MM.1S (cell line): ENCODE measurements around the gene DNAJC17.

ENCODE experiments used
- DNase-seq: peaks from one replicate; pipeline ENCODE4 v3.0.0-alpha.2; 2015
- H2AFZ ChIP-seq: fragments of 300-600 bp; sonication (generic); 2 replicates; pipeline ENCODE4 v1.6.0; 2016; ENCODE audit warnings: antibody characterized with exemption, low read length
- H3F3A ChIP-seq: fragments of 300-600 bp; sonication (generic); 2 replicates; pipeline ENCODE4 v1.6.1; 2016; ENCODE audit warnings: mild to moderate bottlenecking, antibody characterized with exemption, low read length, moderate library complexity, mixed read lengths; ENCODE audit not compliant: insufficient read depth
- H3K27ac ChIP-seq: fragments of 300-600 bp; sonication (generic); 2 replicates; pipeline ENCODE4 v1.5.1; 2016; ENCODE audit warnings: mild to moderate bottlenecking, low read length
- H3K27me3 ChIP-seq: fragments of 300-600 bp; sonication (generic); replicated peaks from 2 replicates; pipeline ENCODE4 v1.6.0; 2016; ENCODE audit warnings: low read length; ENCODE audit not compliant: insufficient read depth
- H3K36me3 ChIP-seq: fragments of 300-600 bp; sonication (generic); replicated peaks from 2 replicates; pipeline ENCODE4 v1.6.1; 2016; ENCODE audit warnings: mild to moderate bottlenecking, low read length, mixed read lengths; ENCODE audit not compliant: insufficient read depth
- H3K4me1 ChIP-seq: fragments of 300-600 bp; sonication (generic); 2 replicates; pipeline ENCODE4 v1.6.1; 2016; ENCODE audit warnings: low read length, mixed read lengths
- H3K4me2 ChIP-seq: fragments of 300-600 bp; sonication (generic); 2 replicates; pipeline ENCODE4 v1.6.0; 2016; ENCODE audit warnings: low read depth, low read length
- H3K4me3 ChIP-seq: fragments of 300-600 bp; sonication (generic); 2 replicates; pipeline ENCODE4 v1.5.1; 2016; ENCODE audit warnings: low read length, mixed read lengths
- H3K79me2 ChIP-seq: fragments of 300-600 bp; sonication (generic); 2 replicates; pipeline ENCODE4 v1.6.1; 2016; ENCODE audit warnings: mixed run types, low read length, mixed read lengths
- H3K9ac ChIP-seq: fragments of 300-600 bp; sonication (generic); 2 replicates; pipeline ENCODE4 v1.6.1; 2016; ENCODE audit warnings: low read length, mixed read lengths
- H3K9me2 ChIP-seq: fragments of 300-600 bp; sonication (generic); replicated peaks from 2 replicates; pipeline ENCODE4 v1.6.1; 2016; ENCODE audit warnings: mild to moderate bottlenecking, low read length, mixed read lengths; ENCODE audit not compliant: insufficient read depth
- H3K9me3 ChIP-seq: fragments of 300-600 bp; sonication (generic); replicated peaks from 2 replicates; pipeline ENCODE4 v1.6.1; 2016; ENCODE audit warnings: mild to moderate bottlenecking, low read length, mixed read lengths; ENCODE audit not compliant: insufficient read depth
- H4K20me1 ChIP-seq: fragments of 300-600 bp; sonication (generic); 2 replicates; pipeline ENCODE4 v1.6.1; 2016; ENCODE audit warnings: mild to moderate bottlenecking, low read length, moderate library complexity, mixed read lengths; ENCODE audit not compliant: insufficient read depth
- CTCF ChIP-seq: fragments of 300-600 bp; sonication (generic); IDR thresholded peaks from 2 replicates; pipeline ENCODE4 v1.5.1; 2016; ENCODE audit warnings: antibody characterized with exemption, low read length, mixed read lengths
- EZH2 ChIP-seq: fragments of 300-600 bp; sonication (generic); optimal IDR thresholded peaks from 2 replicates; pipeline ENCODE3; 2017; ENCODE audit warnings: low read depth, mild to moderate bottlenecking, antibody characterized with exemption, low read length, mixed read lengths
- EZH2phosphoT487 ChIP-seq: fragments of 300-600 bp; sonication (generic); IDR thresholded peaks from 2 replicates; pipeline ENCODE4 v1.6.1; 2018; ENCODE audit warnings: antibody characterized with exemption, low read length

The DNAJC17 gene

GRCh38 chr15:40812721-40813425 is 5.6 kb upstream of the DNAJC17 start:
- H3K27ac ChIP-seq, result no peak overlapping the region
- no peak overlapping the region for H3K4me3 ChIP-seq
- 0 out of 2 replicates have a peak, but pooled peaks cover 6% of the 10 kb centered on the region for H3K4me1 ChIP-seq
- no peak for DNase-seq
- no peaks in the 10 kb centered on the region for H3K36me3 ChIP-seq
- no peak overlapping the region for H3K9ac ChIP-seq
- no peak for TF ChIP-seq CTCF
- TF ChIP-seq EZH2phosphoT487, result no peak
- TF ChIP-seq EZH2, result no peak
- H3K9me2 ChIP-seq, result no peaks in the 10 kb centered on the region
- H3K9me3 ChIP-seq, result no peaks in the 10 kb centered on the region
- H4K20me1 ChIP-seq, result no peaks in the 10 kb centered on the region
- H3K27me3 ChIP-seq, result no peaks in the 10 kb centered on the region
- H3F3A ChIP-seq, result no peaks in the 10 kb centered on the region
- H2AFZ ChIP-seq, result no peak overlapping the region
- peaks cover 15% of the 10 kb centered on the region for H3K79me2 ChIP-seq
- no peak overlapping the region for H3K4me2 ChIP-seq

DNA sequence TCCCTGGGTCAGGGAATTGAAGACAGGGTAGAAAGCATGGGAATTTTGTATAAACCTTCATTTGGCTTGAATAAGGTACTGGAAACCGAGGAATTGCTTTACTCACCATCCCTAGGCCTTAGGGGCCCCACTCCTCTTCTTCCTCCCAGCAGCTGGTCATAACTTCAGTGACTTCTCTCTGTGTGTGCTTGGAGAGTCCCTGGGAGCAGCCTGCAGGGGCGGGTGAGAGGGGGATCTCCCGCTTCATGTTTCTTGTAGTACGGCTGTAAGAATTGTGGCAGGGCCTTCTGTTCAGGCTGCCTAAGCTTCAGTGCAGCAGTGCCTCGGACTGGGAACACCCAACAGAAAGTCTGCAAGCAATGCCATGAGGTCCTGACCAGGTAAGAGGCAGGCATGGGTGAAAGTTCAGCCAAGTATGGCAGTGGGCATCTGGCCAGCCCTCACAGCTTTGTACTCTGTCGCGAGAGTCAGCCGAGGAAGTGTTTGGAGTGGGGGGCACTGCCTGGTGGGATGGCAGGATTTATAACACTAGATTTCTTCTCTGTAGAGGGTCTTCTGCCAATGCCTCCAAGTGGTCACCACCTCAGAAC is 1.7 kb upstream of the DNAJC17 start:
- Histone ChIP-seq H3K27me3 (no peaks in the 10 kb centered on the region), H3K9me3 (no peaks in the 10 kb centered on the region), H3K79me2 (peaks cover 26% of the 10 kb centered on the region), H3K9ac (no peak overlapping the region), H3K27ac (no peak overlapping the region), H3K4me1 (0 out of 2 replicates have a peak, but pooled peaks cover 6% of the 10 kb centered on the region), H3K4me3 (no peak overlapping the region), H3F3A (peaks cover 4% of the 10 kb centered on the region; the same call in 1 of the 2 replicates), H3K36me3 (no peaks in the 10 kb centered on the region), H3K9me2 (no peaks in the 10 kb centered on the region), H3K4me2 (peak overlapping the region; percentile 84; the same call in 1 of the 2 replicates), H4K20me1 (no peaks in the 10 kb centered on the region), H2AFZ (no peak overlapping the region)
- TF ChIP-seq EZH2phosphoT487 (no peak), EZH2 (no peak)
- no peak for DNase-seq

DNA sequence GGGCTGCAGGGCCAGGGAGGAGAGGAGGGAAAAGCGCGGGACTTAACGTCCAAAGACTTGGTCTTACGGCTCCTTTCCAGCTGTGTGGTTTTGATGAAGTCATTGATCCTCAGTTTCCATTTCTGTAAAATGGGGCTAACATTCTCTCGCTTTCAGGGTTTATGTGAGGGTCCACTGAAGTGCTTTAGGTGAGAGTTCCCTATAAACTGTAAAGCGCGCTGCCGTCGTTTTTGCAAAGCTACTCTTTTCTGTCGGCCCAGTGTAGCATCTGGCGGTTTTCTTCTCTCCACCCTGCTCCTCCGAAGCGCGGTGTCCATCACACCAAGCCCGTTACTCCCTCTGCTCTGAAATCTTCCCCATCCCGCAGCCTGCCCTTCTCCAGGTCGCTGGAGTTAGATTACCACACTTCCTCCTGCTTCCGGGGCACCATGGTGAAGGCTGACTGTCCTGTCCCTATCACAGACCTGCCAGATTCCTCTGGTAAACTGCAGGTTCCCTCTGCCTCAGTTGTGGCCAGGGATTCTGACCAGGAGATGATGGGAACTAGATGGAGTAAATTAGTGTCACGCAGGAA is 702 bp upstream of the DNAJC17 start:
- H3K4me2 ChIP-seq, result peak overlapping the region; percentile 84
- no peaks in the 10 kb centered on the region for H3K27me3 ChIP-seq
- peaks cover 26% of the 10 kb centered on the region for H3K79me2 ChIP-seq
- no peak for DNase-seq
- H3K27ac ChIP-seq, result no peak overlapping the region
- H2AFZ ChIP-seq, result peak overlapping the region; percentile 62
- H3K4me3 ChIP-seq, result peak overlapping the region; percentile 95
- peaks cover 4% of the 10 kb centered on the region; the same call in 1 of the 2 replicates for H3F3A ChIP-seq
- TF ChIP-seq EZH2, result no peak
- no peak for TF ChIP-seq CTCF
- no peak for TF ChIP-seq EZH2phosphoT487
- no peaks in the 10 kb centered on the region for H4K20me1 ChIP-seq
- no peaks in the 10 kb centered on the region for H3K9me2 ChIP-seq
- H3K4me1 ChIP-seq, result 0 out of 2 replicates have a peak, but pooled peaks cover 6% of the 10 kb centered on the region
- no peaks in the 10 kb centered on the region for H3K9me3 ChIP-seq
- peak overlapping the region; percentile 42; the same call in 1 of the 2 replicates for H3K9ac ChIP-seq
- no peaks in the 10 kb centered on the region for H3K36me3 ChIP-seq
